OCI-LY7 (cell line): ENCODE measurements around the gene EXPH5.

Experiments used
- CTCF ChIP-seq: fragments of 200-600 bp; sonication (generic); conservative IDR thresholded peaks from 2 replicates; pipeline ENCODE4 v1.5.1; 2014; ENCODE audit warnings: mild to moderate bottlenecking, antibody characterized with exemption, low read length, moderate library complexity, mixed read lengths
- EZH2phosphoT487 ChIP-seq: fragments of 200-600 bp; sonication (generic); IDR thresholded peaks from 2 replicates; pipeline ENCODE4 v1.6.1; 2018; ENCODE audit warnings: low read depth, borderline replicate concordance, mild to moderate bottlenecking, mixed run types, antibody characterized with exemption, low read length, moderate library complexity, mixed read lengths

GRCh38 chr11:108559904-108560303, 33.7 kb downstream of the EXPH5 start:
- TF ChIP-seq CTCF (no peak), EZH2phosphoT487 (no peak)
